Measurements from ENCODE around the gene LCOR.

The LCOR gene

GRCh38 chr10:96912405-96912804 lies 80.3 kb downstream of the LCOR start:
- no peak for TF ChIP-seq CTCF (IDR thresholded peaks at IDR 0.05; ENCODE audit: insufficient read depth, low read depth, low read length, missing control alignments)

GRCh38 chr10:96913906-96914305 lies 81.8 kb downstream of the LCOR start:
- TF ChIP-seq CTCF (IDR thresholded peaks at IDR 0.05; ENCODE audit: insufficient read depth, low read depth, low read length, missing control alignments) = no peak
- no peak for DNase-seq (ENCODE audit: low read depth)
- no peak overlapping the region for H3K4me3 ChIP-seq (ENCODE audit: low read depth, low read length)

More at GRCh38 chr10:96912405-96912804, 80.3 kb downstream of the LCOR start:
- H3K4me3 ChIP-seq (ENCODE audit: low read depth, low read length) = no peak overlapping the region
- no peak for DNase-seq (ENCODE audit: low read depth)

- no peak overlapping the region for H3K4me3 ChIP-seq (ENCODE audit: low read depth, low read length)
- no peak for DNase-seq (ENCODE audit: low read depth)
- TF ChIP-seq CTCF (IDR thresholded peaks at IDR 0.05; ENCODE audit: insufficient read depth, low read depth, low read length, missing control alignments) = no peak
Observed at GRCh38 chr10:96917628-96918027, 85.5 kb downstream of the LCOR start.

- no peak overlapping the region for H3K4me3 ChIP-seq (ENCODE audit: low read depth, low read length)
- no peak for TF ChIP-seq CTCF (IDR thresholded peaks at IDR 0.05; ENCODE audit: insufficient read depth, low read depth, low read length, missing control alignments)
- DNase-seq (ENCODE audit: low read depth) = no peak
Observed at GRCh38 chr10:96918214-96919002, 86.3 kb downstream of the LCOR start.

- DNase-seq (ENCODE audit: low read depth) = peak; percentile 24
- no peak for TF ChIP-seq CTCF (IDR thresholded peaks at IDR 0.05; ENCODE audit: insufficient read depth, low read depth, low read length, missing control alignments)
- no peak overlapping the region for H3K4me3 ChIP-seq (ENCODE audit: low read depth, low read length)
Observed at GRCh38 chr10:96919785-96920430, 87.8 kb downstream of the LCOR start.

GRCh38 chr10:96921655-96922054 lies 89.6 kb downstream of the LCOR start:
- no peak for TF ChIP-seq CTCF (IDR thresholded peaks at IDR 0.05; ENCODE audit: insufficient read depth, low read depth, low read length, missing control alignments)
- H3K4me3 ChIP-seq (ENCODE audit: low read depth, low read length) = no peak overlapping the region
- DNase-seq (ENCODE audit: low read depth) = peak; percentile 2

Data from GM12865 (cell line).